COLO668 (cell line): ENCODE results near the gene PWP1.

Experiments used
- DNase-seq: peaks from one replicate; lab custom pipeline; 2025; ENCODE audit not compliant: unreplicated experiment; lab: John Stamatoyannopoulos, UW

The PWP1 gene

GRCh38 chr12:107732365-107732764, 46.8 kb downstream of the PWP1 start:
- no peak for DNase-seq

DNA sequence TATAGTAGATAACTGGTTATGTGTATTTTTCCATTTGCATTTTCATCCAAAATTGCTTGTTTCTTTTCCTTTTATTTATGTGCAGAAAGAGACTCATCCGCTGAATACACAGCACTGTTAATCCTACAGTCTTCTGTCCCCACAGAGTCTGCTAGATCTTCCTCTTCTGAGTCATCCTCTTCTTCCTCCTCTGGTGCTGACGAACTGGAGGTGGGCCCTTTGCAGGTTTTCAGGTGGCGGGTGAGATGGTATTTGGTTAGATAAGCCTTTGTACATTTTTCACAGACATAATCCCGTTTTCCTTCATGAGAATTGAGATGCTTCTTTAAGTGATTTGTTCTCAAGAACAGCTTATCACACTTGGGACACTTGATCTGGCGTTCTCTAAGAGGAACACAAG, 48.5 kb downstream of the PWP1 start:
- DNase-seq = no peak

DNA sequence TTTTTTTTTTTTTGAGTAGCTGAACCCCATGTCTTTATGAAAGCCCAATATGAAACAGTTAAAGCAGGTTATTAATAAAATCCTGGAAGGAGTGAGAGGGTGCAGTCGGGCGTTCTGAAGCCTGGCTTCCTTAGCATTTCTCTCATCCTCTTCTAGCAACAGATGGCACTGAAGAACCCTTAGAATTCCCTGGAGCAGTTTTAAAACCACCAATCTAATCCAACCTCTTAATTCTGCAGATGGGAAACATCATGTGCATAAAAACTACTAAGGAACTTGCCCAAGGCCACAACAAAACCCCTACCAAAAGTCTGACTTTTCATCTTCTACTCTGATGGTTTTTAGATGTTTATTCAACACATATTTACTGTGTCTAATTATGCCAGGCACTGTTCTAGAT, 50.2 kb downstream of the PWP1 start:
- no peak for DNase-seq

GRCh38 chr12:107736914-107737313, 51.3 kb downstream of the PWP1 start:
- DNase-seq = no peak

DNA sequence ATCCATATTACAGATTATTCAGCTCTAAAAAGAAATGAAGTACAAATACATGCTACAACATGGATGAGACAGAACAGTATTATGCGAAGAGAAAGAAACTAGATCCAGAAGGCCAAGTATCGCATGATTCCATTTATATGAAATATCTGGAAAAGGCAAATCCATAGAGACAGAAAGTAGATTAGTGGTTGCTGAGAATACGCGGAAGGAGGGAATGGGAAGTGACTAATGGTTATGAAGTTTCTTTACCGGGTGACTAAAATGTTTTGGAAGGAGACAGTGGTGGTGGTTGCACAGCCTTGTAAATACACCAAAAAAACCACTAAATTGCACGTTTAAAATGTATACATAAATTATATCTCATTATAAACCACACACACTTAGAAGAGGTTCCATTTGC, 62.9 kb downstream of the PWP1 start:
- no peak for DNase-seq

DNA sequence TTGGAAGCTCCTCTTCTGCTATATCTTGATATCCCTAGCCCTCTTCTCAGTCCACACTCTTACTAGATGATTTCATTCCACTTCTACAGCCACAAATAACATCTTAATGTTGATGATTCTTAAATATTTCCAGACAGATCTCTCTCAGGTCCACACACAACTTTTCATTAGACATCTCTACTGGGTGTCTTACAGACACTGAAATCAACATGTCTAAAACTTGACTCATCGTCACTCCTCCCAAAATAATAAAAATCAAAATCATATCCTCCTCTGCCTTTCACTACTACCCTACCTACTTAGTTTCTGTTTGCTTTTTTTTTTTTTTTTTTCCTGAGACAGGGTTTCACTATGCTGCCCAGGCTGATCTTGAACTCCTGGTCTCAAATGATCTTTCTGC, 63.5 kb downstream of the PWP1 start:
- DNase-seq = no peak

- DNase-seq = peak; percentile 50
These were observed 73.8 kb downstream of the PWP1 start for GRCh38 chr12:107759410-107759809.

DNA sequence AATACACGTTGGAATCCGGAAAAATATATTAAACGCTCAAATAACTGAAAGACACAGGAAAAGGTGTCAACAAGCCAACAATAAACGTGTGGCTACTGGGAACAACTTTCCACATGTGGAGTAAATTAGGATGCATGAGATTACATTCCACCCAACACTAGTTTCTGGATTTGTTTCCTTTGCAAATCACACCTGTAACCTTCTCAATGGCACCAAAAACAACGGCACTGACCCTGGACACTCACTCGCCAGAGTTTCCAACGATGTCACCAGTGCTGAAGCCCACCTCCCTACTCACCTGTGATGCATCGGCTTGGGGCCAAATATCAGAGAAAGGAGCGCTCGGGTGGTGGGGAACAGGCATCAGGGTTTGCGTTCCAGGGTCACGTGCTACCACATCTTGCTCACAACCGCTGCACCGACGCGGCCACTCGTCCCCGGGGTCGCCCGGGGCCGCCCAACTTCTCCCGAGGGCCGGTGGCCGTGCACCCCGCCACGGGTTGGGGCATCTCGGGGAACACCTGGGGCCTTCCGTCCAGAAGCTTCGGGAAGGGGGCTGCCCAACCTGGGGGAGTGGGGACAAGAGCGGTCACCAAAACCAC, 74.7 kb downstream of the PWP1 start:
- peak; percentile 53 for DNase-seq

DNA sequence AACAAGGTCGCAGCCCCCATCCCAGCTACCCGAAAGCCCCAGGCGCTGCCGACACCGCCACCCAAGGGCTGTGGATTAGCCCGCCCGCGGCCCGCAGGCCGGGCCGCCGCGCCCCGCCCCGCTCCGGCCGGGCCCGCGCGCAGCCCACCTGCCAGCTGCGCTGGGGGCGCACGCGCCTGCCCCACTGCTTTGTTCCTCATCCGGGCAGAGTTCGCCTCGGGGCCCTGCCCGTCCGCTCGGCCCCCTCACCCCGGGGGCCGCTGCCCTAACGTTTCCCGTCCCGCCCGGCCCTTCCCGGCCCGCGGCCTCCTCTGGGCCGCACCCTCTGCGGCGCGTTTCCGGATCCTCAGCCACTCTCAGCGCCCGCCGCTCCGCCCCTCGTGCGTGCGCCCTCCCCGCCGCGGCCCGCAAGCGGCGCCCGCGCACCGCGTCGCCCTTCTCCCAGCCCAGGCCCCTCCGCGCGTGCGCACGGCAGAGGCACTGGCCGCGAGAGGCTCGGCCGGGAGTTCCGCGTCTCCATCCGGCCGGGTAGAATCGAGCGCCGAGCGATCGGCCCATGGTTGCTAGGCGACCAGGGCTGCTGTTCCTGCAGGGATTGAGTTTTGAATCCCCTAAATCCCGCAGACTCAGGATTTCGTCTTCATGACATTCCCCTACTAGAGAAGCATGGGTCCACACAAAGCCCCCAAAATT, 75.4 kb downstream of the PWP1 start, which contains the start of gene PRDM4:
Gene PRDM4 (minus strand): TSS at position 329 of the 693 bp plus-strand sequence. CDS start 622 bp downstream, outside the sequence.
- peak; percentile 99 for DNase-seq

GRCh38 chr12:107761502-107761904, 75.9 kb downstream of the PWP1 start:
- DNase-seq = peak; percentile 37
